NOMO-1 treated with dmso at 0.1 percent for 144 hours (cell line): ENCODE data around the gene MEST.
"Not testable (repeated sequence)": the region's sequence is repeated elsewhere in the genome, so short reads cannot be mapped to it uniquely, and the experiment has no call there.

ENCODE experiments used
- DNase-seq: peaks from one replicate; lab custom pipeline; 2025; ENCODE audit not compliant: unreplicated experiment; lab: John Stamatoyannopoulos, UW

The MEST gene

DNA sequence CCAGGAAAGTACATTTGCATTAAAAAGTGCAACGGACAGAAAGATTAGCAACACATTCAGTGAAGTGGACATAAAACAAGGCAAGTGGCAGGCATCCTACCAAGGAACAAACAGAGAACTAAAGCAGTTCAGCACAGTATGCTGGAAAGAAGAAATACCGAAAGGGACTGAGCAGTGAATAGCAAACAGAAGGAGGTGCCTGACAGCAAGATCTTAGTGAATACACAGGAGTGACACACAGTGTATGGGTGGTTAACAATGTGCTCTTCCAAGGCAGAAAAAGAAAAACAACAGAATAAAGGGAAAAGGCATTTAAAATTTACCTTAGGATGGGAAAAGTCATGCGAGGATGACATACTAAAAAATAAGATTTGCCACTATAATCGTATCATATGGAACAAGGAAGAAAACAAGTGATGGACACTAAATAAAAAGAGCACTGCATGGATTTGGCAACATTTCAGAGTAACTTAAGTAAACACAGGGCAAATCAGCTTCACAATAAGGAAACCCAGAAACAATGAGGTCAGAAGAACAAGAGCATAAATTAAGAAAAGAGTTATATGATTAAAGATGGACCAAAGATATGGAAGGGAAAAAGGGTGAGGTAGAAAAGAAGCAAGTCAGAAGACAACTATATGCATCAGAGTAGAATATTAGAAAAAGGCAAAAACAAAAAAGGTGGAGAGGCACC is 29.5 kb downstream of the MEST start:
- no peak for DNase-seq

- not testable (repeated sequence) for DNase-seq
Observed at GRCh38 chr7:130523519-130524125, 31.7 kb downstream of the MEST start.

DNA sequence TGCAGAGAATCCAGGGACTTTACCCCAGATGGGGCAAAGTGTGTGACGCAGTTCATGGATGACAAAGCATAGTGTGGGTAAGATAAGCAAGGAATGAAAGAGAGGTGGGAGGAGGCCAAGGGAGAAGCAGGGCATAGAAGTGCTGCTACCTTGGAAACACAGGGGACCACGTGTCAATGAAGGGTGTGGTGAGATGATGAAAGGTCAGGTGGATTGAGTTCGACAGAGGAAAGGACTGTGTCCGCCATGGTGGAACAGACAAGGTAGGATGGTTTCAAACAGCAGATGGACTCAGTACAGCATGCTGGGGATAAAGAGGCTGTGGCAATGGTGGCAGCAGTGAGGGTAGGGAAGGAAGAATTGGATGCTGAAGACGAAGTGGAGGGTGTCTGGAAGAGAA is 32.7 kb downstream of the MEST start:
- DNase-seq = no peak

- not testable (repeated sequence) for DNase-seq
Observed at GRCh38 chr7:130527752-130528355, 36.0 kb downstream of the MEST start.

DNA sequence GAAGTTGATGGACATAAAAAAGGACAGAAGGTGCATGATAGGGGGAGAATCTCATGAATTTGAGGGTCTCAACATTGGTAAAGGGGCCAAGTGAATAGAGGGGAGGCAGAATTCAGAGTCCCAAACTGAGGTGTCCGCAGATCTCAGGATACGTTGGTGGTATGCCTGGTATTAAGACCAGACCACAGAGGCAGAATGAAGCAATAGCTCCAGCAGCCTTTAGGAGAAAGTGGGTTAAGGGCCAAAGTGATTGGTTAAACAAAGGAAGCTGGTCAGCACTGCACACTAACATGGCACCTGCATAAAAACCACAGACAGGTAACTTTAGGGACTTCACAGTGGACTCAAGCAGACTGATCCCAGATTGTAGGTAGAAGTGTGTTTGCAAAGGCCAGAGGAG is 37.5 kb downstream of the MEST start:
- no peak for DNase-seq

GRCh38 chr7:130537894-130538293 is 46.0 kb downstream of the MEST start:
- DNase-seq = not testable (repeated sequence)

- DNase-seq = not testable (repeated sequence)
Observed at GRCh38 chr7:130541287-130541686, 49.4 kb downstream of the MEST start.

DNA sequence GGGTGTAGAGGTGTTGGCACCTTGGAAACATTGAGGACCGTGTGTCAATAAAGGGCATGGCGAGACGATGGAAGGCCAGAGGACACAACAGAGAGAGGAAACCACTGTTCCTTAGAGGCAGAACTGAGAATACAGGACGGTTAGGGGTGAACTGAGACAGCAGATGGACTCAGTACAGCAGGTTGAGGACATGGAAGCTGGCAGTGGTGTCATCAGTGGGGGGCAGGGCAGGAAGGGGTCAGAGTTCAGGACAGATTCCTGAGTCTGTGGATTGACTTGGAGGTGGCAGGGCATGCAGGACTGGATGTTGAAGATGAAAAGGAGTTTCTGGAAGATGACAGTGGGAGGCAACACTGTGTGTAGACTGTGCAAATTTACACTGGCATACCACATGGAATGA is 50.4 kb downstream of the MEST start:
- DNase-seq = not testable (repeated sequence)

GRCh38 chr7:130543487-130544010 is 51.7 kb downstream of the MEST start:
- DNase-seq = no peak

- DNase-seq = no peak
Observed at GRCh38 chr7:130544356-130544755, 52.5 kb downstream of the MEST start.

DNA sequence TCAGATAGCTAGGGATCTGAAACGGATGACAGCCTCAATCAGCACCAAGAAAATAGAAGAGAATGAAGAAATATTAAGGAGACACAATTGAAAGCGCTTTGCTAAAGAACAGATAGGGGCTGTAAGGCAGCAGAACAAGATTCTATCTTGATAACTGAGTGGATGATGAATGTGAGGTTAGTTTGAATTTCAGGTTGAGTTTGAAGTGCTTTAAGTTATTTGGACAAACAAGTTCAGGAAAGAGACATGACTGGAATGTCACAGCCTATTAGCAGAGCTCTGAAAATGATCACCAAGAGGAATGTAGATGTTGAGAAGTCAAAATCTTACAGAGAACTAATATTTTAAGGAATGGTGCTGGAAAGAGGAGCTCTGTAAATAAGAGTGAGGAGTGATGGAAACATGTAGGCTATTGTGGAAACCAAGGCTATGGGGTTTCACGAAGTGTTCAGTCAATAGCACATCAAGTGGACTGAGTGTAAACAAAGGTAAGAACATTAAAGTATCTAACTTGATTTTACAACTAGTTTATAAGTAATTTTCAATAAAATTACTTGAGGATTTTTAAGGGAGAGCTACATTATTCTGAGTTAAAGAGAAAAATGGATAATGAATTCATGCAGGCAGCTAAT is 61.6 kb downstream of the MEST start:
- no peak for DNase-seq

DNA sequence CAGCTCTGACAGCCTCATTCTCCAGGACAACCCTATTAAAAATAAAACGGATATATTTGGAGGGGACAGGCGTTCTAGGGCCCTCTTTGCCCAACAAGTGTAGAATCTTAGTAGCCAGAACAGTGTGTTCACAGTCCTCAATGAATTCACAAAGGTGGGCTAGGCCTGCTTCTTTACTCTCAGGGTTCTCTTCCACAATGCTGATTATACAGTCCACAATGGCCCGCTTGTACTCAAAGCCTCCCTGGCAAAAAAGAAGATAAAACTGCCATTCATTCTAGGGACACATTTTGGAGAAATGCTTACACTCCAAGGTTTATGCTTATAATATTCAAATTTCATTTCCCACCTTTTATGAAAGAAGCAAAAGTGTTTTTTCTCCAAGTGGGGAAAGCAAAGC is 62.6 kb downstream of the MEST start:
- DNase-seq = no peak
